ENCODE measurements around the gene PAWR. TPM values are rescaled to one million over a fixed set of nuclear protein-coding genes. Genes with fewer than 3 reads are reported as not detected.

PAWR gene
- total and polyA plus RNA-seq, 2 of the 13 experiments (the other 11 are each of a cell fraction or from before 2014, with no cell fraction given) = 29.1 to 36.1 TPM

GRCh38 chr12:79690638-79691510 is at the start of gene PAWR (continued):
- TF ChIP-seq MEIS2 (CRISPR knock-in tag; IDR thresholded peaks at IDR 0.05) (0 out of 2 replicates have a peak, but pooled peaks have one; percentile 41), AHR (CRISPR knock-in tag; IDR thresholded peaks at IDR 0.05) (no peak; the same call in 1 of the 2 replicates), CBX1 (IDR thresholded peaks at IDR 0.05; ENCODE audit: low read depth) (no peak), CTCF (CRISPR knock-in tag; IDR thresholded peaks at IDR 0.05) (peak; percentile 82), ZNF605 (CRISPR knock-in tag; IDR thresholded peaks at IDR 0.05) (0 out of 2 replicates have a peak, but pooled peaks have one; percentile 23), NFE2 (CRISPR knock-in tag; IDR thresholded peaks at IDR 0.05) (0 out of 2 replicates have a peak, but pooled peaks have one; percentile 23), CREB1 (IDR thresholded peaks at IDR 0.05) (no peak), CREB1 (CRISPR knock-in tag; IDR thresholded peaks at IDR 0.05) (no peak), SMC3 (IDR thresholded peaks at IDR 0.05; ENCODE audit: low read length) (no peak)
- TF ChIP-seq, protein P1, sequence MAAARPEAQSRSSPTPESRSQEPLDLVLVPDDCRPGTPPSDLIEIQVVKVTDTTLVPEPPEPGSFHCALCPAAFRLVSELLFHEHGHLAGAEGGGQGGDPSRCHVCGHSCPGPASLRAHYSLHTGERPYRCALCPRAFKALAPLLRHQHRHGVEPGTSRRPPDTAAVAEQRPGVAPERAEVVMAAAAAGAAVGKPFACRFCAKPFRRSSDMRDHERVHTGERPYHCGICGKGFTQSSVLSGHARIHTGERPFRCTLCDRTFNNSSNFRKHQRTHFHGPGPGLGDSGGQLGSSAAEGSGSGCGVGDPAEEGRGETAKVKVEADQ (CRISPR knock-in tag; IDR thresholded peaks at IDR 0.05; ENCODE audit: borderline replicate concordance) = no peak
- TF ChIP-seq, protein P2, sequence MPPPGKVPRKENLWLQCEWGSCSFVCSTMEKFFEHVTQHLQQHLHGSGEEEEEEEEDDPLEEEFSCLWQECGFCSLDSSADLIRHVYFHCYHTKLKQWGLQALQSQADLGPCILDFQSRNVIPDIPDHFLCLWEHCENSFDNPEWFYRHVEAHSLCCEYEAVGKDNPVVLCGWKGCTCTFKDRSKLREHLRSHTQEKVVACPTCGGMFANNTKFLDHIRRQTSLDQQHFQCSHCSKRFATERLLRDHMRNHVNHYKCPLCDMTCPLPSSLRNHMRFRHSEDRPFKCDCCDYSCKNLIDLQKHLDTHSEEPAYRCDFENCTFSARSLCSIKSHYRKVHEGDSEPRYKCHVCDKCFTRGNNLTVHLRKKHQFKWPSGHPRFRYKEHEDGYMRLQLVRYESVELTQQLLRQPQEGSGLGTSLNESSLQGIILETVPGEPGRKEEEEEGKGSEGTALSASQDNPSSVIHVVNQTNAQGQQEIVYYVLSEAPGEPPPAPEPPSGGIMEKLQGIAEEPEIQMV (CRISPR knock-in tag; IDR thresholded peaks at IDR 0.05; ENCODE audit: low read depth) = peak; percentile 43; the same call in 1 of the 2 replicates
- TF ChIP-seq, protein P3, sequence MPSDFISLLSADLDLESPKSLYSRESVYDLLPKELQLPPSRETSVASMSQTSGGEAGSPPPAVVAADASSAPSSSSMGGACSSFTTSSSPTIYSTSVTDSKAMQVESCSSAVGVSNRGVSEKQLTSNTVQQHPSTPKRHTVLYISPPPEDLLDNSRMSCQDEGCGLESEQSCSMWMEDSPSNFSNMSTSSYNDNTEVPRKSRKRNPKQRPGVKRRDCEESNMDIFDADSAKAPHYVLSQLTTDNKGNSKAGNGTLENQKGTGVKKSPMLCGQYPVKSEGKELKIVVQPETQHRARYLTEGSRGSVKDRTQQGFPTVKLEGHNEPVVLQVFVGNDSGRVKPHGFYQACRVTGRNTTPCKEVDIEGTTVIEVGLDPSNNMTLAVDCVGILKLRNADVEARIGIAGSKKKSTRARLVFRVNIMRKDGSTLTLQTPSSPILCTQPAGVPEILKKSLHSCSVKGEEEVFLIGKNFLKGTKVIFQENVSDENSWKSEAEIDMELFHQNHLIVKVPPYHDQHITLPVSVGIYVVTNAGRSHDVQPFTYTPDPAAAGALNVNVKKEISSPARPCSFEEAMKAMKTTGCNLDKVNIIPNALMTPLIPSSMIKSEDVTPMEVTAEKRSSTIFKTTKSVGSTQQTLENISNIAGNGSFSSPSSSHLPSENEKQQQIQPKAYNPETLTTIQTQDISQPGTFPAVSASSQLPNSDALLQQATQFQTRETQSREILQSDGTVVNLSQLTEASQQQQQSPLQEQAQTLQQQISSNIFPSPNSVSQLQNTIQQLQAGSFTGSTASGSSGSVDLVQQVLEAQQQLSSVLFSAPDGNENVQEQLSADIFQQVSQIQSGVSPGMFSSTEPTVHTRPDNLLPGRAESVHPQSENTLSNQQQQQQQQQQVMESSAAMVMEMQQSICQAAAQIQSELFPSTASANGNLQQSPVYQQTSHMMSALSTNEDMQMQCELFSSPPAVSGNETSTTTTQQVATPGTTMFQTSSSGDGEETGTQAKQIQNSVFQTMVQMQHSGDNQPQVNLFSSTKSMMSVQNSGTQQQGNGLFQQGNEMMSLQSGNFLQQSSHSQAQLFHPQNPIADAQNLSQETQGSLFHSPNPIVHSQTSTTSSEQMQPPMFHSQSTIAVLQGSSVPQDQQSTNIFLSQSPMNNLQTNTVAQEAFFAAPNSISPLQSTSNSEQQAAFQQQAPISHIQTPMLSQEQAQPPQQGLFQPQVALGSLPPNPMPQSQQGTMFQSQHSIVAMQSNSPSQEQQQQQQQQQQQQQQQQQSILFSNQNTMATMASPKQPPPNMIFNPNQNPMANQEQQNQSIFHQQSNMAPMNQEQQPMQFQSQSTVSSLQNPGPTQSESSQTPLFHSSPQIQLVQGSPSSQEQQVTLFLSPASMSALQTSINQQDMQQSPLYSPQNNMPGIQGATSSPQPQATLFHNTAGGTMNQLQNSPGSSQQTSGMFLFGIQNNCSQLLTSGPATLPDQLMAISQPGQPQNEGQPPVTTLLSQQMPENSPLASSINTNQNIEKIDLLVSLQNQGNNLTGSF (CRISPR knock-in tag; IDR thresholded peaks at IDR 0.05) = no peak
- TF ChIP-seq, protein P4, sequence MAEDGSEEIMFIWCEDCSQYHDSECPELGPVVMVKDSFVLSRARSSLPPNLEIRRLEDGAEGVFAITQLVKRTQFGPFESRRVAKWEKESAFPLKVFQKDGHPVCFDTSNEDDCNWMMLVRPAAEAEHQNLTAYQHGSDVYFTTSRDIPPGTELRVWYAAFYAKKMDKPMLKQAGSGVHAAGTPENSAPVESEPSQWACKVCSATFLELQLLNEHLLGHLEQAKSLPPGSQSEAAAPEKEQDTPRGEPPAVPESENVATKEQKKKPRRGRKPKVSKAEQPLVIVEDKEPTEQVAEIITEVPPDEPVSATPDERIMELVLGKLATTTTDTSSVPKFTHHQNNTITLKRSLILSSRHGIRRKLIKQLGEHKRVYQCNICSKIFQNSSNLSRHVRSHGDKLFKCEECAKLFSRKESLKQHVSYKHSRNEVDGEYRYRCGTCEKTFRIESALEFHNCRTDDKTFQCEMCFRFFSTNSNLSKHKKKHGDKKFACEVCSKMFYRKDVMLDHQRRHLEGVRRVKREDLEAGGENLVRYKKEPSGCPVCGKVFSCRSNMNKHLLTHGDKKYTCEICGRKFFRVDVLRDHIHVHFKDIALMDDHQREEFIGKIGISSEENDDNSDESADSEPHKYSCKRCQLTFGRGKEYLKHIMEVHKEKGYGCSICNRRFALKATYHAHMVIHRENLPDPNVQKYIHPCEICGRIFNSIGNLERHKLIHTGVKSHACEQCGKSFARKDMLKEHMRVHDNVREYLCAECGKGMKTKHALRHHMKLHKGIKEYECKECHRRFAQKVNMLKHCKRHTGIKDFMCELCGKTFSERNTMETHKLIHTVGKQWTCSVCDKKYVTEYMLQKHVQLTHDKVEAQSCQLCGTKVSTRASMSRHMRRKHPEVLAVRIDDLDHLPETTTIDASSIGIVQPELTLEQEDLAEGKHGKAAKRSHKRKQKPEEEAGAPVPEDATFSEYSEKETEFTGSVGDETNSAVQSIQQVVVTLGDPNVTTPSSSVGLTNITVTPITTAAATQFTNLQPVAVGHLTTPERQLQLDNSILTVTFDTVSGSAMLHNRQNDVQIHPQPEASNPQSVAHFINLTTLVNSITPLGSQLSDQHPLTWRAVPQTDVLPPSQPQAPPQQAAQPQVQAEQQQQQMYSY (CRISPR knock-in tag; IDR thresholded peaks at IDR 0.05) = no peak
